Suprapubic skin (tissue), 4 donors: ENCODE data around the gene BCL7B. TPM values are rescaled to one million over a fixed set of nuclear protein-coding genes. Genes with fewer than 3 reads are reported as not detected.

ENCODE experiments used
- DNase-seq, 2 donors: peaks; one replicate each; pipeline ENCODE4 v3.0.0-alpha.2; 2019; ENCODE audit warnings: low spot score in 2 of 2
- H3K27ac ChIP-seq: fragments of 200-600 bp; sonication (generic); one replicate; pipeline ENCODE4 v1.5.1; 2019
- H3K27me3 ChIP-seq: fragments of 200-600 bp; sonication (generic); one replicate; pipeline ENCODE4 v1.5.1; 2019
- H3K36me3 ChIP-seq: fragments of 200-600 bp; sonication (generic); one replicate; pipeline ENCODE4 v1.5.1; 2019
- H3K4me1 ChIP-seq: fragments of 200-600 bp; sonication (generic); one replicate; pipeline ENCODE4 v1.5.1; 2019
- H3K4me3 ChIP-seq: fragments of 200-600 bp; sonication (generic); one replicate; pipeline ENCODE4 v1.5.1; 2019; ENCODE audit warnings: mild to moderate bottlenecking
- H3K9me3 ChIP-seq: fragments of 200-600 bp; sonication (generic); one replicate; pipeline ENCODE4 v1.5.1; 2019
- CTCF ChIP-seq, 2 donors: fragments of 200-600 bp in 1 of 2; fragments of 450-650 bp in 1 of 2; sonication (generic) in 1 of 2; IDR thresholded peaks; one replicate each; pipeline ENCODE4 v1.5.1; 2016 to 2019; ENCODE audit warnings: antibody characterized with exemption in 2 of 2, mild to moderate bottlenecking in 1 of 2, moderate library complexity in 1 of 2
- EP300 ChIP-seq: sonication (generic); formaldehyde crosslinking; IDR thresholded peaks from one replicate; pipeline ENCODE4 v1.6.1; 2017; ENCODE audit warnings: antibody characterized with exemption
- POLR2A ChIP-seq, 2 donors: fragments of 450-650 bp; IDR thresholded peaks; one replicate each; pipeline ENCODE4 v1.6.1; 2017; ENCODE audit warnings: antibody characterized with exemption in 2 of 2, mild to moderate bottlenecking in 2 of 2, moderate library complexity in 2 of 2
- POLR2AphosphoS5 ChIP-seq, 3 donors: sonication (generic); formaldehyde crosslinking; IDR thresholded peaks; one replicate each; pipeline ENCODE4 v1.6.1; 2017; ENCODE audit warnings: antibody characterized with exemption in 3 of 3
- WGBS: methylation state at CpG from one replicate; pipeline ENCODE4 v1.1.5; 2018; 5-methylcytosine and 5-hydroxymethylcytosine counted together
- total RNA-seq, 4 donors: library from RNA; depleted of rRNA; stranded (reverse); fragments of >200 nt; gene quantifications; one replicate each; pipeline ENCODE4 v1.1.0, GENCODE V29; 2016

BCL7B gene
- total RNA-seq, 4 donors from 2014 or later, result 33.4 to 55.4 (median 46.1) TPM

- TF ChIP-seq POLR2A (IDR thresholded peaks at IDR 0.05) (no peak), POLR2AphosphoS5 (IDR thresholded peaks at IDR 0.05) (no peak), EP300 (no peak), CTCF (IDR thresholded peaks at IDR 0.05) (no peak)
- 65% methylated on average over 7 of the region's 7 CpGs for WGBS
- Histone ChIP-seq H3K4me1 (no peaks in the 10 kb centered on the region), H3K36me3 (peaks cover 20% of the 10 kb centered on the region), H3K4me3 (peak overlapping the region; percentile 14), H3K27ac (no peak overlapping the region), H3K27me3 (no peaks in the 10 kb centered on the region), H3K9me3 (no peaks in the 10 kb centered on the region)
- DNase-seq, result no peak
Observed at GRCh38 chr7:73565675-73566340, 8.3 kb upstream of the BCL7B start.

GRCh38 chr7:73560109-73560835, 2.8 kb upstream of the BCL7B start:
- no peak overlapping the region for H3K27ac ChIP-seq
- WGBS, result 55% methylated on average over 11 of the region's 11 CpGs
- peaks cover 19% of the 10 kb centered on the region for H3K4me1 ChIP-seq
- no peaks in the 10 kb centered on the region for H3K36me3 ChIP-seq
- DNase-seq, result no peak
- TF ChIP-seq CTCF (IDR thresholded peaks at IDR 0.05) (no peak), POLR2A (IDR thresholded peaks at IDR 0.05) (no peak), EP300 (no peak), POLR2AphosphoS5 (IDR thresholded peaks at IDR 0.05) (no peak)
- no peak overlapping the region for H3K4me3 ChIP-seq
- no peaks in the 10 kb centered on the region for H3K27me3 ChIP-seq
- no peaks in the 10 kb centered on the region for H3K9me3 ChIP-seq

GRCh38 chr7:73557108-73557396, 438 bp downstream of the BCL7B start:
- Histone ChIP-seq H3K27me3 (no peaks in the 10 kb centered on the region), H3K9me3 (no peaks in the 10 kb centered on the region), H3K36me3 (peaks cover 19% of the 10 kb centered on the region), H3K4me1 (peaks cover 25% of the 10 kb centered on the region), H3K4me3 (peak overlapping the region; percentile 86), H3K27ac (peak overlapping the region; percentile 100)
- no CpG with 5 or more reads among the region's 36 CpGs for WGBS
- DNase-seq, result peak; percentile 95 to 96
- no peak for TF ChIP-seq POLR2AphosphoS5 (IDR thresholded peaks at IDR 0.05)
- TF ChIP-seq CTCF (IDR thresholded peaks at IDR 0.05), result no peak
- TF ChIP-seq EP300, result no peak
- TF ChIP-seq POLR2A (IDR thresholded peaks at IDR 0.05), result no peak

GRCh38 chr7:73556208-73557107, 1.0 kb downstream of the BCL7B start:
- no peaks in the 10 kb centered on the region for H3K27me3 ChIP-seq
- H3K27ac ChIP-seq, result peak overlapping the region; percentile 100
- no peak for DNase-seq
- H3K36me3 ChIP-seq, result peaks cover 25% of the 10 kb centered on the region
- 15% methylated on average over 28 of the region's 28 CpGs for WGBS
- no peaks in the 10 kb centered on the region for H3K9me3 ChIP-seq
- peaks cover 25% of the 10 kb centered on the region for H3K4me1 ChIP-seq
- TF ChIP-seq EP300 (no peak), CTCF (IDR thresholded peaks at IDR 0.05) (no peak)
- H3K4me3 ChIP-seq, result peak overlapping the region; percentile 86
